RWPE1 (cell line): ENCODE measurements around the gene ETV6.

Experiments
- CTCF ChIA-PET: fragments of 350-600 bp; sonication (Branson Sonifier 250); formaldehyde crosslinking; extraction: SDS; loops from one replicate; lab custom pipeline; 2021; lab: Yijun Ruan, JAX
- POLR2A ChIA-PET: fragments of 400-600 bp; formaldehyde crosslinking; extraction: SDS; loops from one replicate; lab custom pipeline; 2020; ENCODE audit warnings: antibody characterized with exemption; ENCODE audit not compliant: low non-redundant PET; lab: Yijun Ruan, JAX
- DNase-seq: peaks from one replicate; pipeline ENCODE4 v3.0.0; 2012; ENCODE audit warnings: low spot score
- H3K27ac ChIP-seq: fragments of 450-650 bp; 2 replicates; pipeline ENCODE4 v1.5.1; 2017
- CTCF ChIP-seq: fragments of 450-650 bp; conservative IDR thresholded peaks from 2 replicates; pipeline ENCODE4 v1.5.1; 2017; ENCODE audit warnings: low read depth, mild to moderate bottlenecking

Gene ETV6

GRCh38 chr12:11849757-11850504 is 200.5 kb downstream of the ETV6 start:
- H3K27ac ChIP-seq, result no peak overlapping the region
- ChIA-PET POLR2A (no interaction called here), CTCF (no interaction called here)
- no peak for DNase-seq
- no peak for TF ChIP-seq CTCF

DNA sequence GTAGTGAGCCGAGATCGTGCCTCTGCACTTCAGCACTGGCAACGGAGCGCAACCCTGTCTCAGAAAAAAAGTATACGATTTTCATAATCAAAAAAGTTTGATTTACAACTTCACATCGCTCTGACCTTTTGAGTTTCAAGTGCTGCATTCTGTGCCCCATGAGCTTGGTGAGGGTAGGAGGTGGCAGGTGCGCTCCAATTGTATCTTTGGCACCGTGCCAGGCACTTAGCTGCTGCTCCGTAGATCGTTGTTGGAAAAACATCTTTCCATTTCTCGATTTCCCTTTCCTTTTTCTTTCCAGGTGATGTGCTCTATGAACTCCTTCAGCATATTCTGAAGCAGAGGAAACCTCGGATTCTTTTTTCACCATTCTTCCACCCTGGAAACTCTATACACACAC is 203.7 kb downstream of the ETV6 start:
- ChIA-PET CTCF (no interaction called here), POLR2A (no interaction called here)
- no peak overlapping the region for H3K27ac ChIP-seq
- no peak for DNase-seq
- no peak for TF ChIP-seq CTCF

DNA sequence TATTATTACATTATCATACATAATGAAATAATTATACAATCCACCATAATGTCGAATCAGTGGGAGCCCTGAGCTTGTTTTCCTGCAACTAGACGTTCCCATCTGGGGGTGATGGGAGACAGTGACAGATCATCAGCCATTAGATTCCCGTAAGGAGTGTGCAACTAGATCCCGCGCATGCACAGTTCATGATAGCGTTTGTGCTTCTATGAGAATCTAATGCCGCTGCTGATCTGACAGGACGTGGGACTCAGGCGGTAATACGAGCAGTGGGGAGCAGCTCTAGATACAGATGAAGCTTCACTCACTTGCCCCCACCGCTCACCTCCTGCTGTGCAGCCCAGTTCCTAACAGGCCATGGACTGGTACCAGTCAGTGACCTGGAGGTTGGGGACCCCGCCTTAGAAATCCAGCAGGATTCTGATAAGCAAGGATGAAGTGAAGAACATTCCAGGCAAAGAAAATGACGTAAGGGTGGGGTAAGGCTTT is 204.6 kb downstream of the ETV6 start:
- ChIA-PET POLR2A (no interaction called here), CTCF (no interaction called here)
- H3K27ac ChIP-seq, result no peak overlapping the region
- DNase-seq, result no peak
- TF ChIP-seq CTCF, result no peak

GRCh38 chr12:11855983-11856374 is 206.5 kb downstream of the ETV6 start:
- CTCF ChIA-PET, result no interaction called here
- TF ChIP-seq CTCF, result no peak
- no peak overlapping the region for H3K27ac ChIP-seq

DNA sequence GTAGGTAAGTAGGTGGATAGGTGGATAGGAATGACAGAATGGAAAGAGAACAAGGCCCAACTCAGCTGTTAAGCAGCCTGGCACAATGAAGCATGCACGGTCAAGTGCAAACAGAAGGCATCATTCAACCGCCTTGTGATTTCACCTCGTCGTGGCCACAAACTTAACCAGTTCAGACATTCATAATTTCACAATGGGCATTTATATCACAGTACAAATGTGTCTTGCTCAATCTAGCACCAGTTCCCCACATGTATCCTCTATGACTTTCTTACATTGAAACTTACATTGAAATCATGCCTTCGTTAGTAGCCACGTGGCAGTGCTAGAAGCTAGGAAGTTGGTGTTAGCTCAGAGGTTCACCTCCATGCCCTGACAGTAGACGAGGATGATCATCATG is 207.5 kb downstream of the ETV6 start:
- DNase-seq, result no peak
- CTCF ChIA-PET, result no interaction called here
- POLR2A ChIA-PET, result no interaction called here
- no peak overlapping the region for H3K27ac ChIP-seq
- no peak for TF ChIP-seq CTCF

More at GRCh38 chr12:11855983-11856374, 206.5 kb downstream of the ETV6 start:
- POLR2A ChIA-PET, result no interaction called here
- no peak for DNase-seq

- CTCF ChIA-PET, result no interaction called here
Measured at GRCh38 chr12:11859705-11860425, 210.4 kb downstream of the ETV6 start.

More at GRCh38 chr12:11859705-11860425, 210.4 kb downstream of the ETV6 start:
- POLR2A ChIA-PET, result no interaction called here
- no peak for TF ChIP-seq CTCF
- DNase-seq, result no peak
- H3K27ac ChIP-seq, result no peak overlapping the region
